Ascending aorta (tissue), 2 donors: ENCODE data around the gene CKS2. TPM values are rescaled to one million over a fixed set of nuclear protein-coding genes. Genes with fewer than 3 reads are reported as not detected.
"Not testable (repeated sequence)": the region's sequence is repeated elsewhere in the genome, so short reads cannot be mapped to it uniquely, and the experiment has no call there.

ENCODE experiments used
- DNase-seq, 2 donors: peaks; one replicate each; pipeline ENCODE4 v3.0.0-alpha.2; 2019; ENCODE audit warnings: low spot score in 2 of 2
- H3K27ac ChIP-seq, 2 donors: fragments of 200-600 bp; sonication (generic); one replicate each; pipeline ENCODE4 v1.5.1; 2016 to 2017; ENCODE audit warnings: mild to moderate bottlenecking in 1 of 2
- H3K27me3 ChIP-seq: fragments of 200-600 bp; sonication (generic); one replicate; pipeline ENCODE4 v1.5.1; 2017
- H3K36me3 ChIP-seq, 2 donors: fragments of 200-600 bp; sonication (generic); one replicate each; pipeline ENCODE4 v1.5.1; 2016
- H3K4me1 ChIP-seq, 2 donors: fragments of 200-600 bp; sonication (generic); one replicate each; pipeline ENCODE4 v1.5.1; 2016 to 2017; ENCODE audit warnings: mild to moderate bottlenecking in 1 of 2
- H3K4me3 ChIP-seq, 2 donors: fragments of 200-600 bp; sonication (generic); one replicate each; pipeline ENCODE4 v1.5.1; 2016 to 2017; ENCODE audit warnings: mild to moderate bottlenecking in 1 of 2
- H3K9me3 ChIP-seq, 2 donors: fragments of 200-600 bp; sonication (generic); one replicate each; pipeline ENCODE4 v1.5.1; 2016
- CTCF ChIP-seq, 3 experiments: fragments of 200-600 bp in 2 of 3; fragments of 450-650 bp in 1 of 3; sonication (generic) in 2 of 3; IDR thresholded peaks; one replicate each; pipeline ENCODE4 v1.5.1; 2016 to 2019; ENCODE audit warnings: antibody characterized with exemption in 3 of 3, mild to moderate bottlenecking in 1 of 3, moderate library complexity in 1 of 3
- intact Hi-C: fragments of 100-400 bp; cut with DNase I; formaldehyde crosslinking; loops from one replicate; pipeline ENCODE4 v1.15.1; 2023
- total RNA-seq: library from RNA; depleted of rRNA; stranded (reverse); fragments of >200 nt; gene quantifications from one replicate; pipeline ENCODE4 v1.1.0, GENCODE V29; 2016

The CKS2 gene
- total RNA-seq: not detected

DNA sequence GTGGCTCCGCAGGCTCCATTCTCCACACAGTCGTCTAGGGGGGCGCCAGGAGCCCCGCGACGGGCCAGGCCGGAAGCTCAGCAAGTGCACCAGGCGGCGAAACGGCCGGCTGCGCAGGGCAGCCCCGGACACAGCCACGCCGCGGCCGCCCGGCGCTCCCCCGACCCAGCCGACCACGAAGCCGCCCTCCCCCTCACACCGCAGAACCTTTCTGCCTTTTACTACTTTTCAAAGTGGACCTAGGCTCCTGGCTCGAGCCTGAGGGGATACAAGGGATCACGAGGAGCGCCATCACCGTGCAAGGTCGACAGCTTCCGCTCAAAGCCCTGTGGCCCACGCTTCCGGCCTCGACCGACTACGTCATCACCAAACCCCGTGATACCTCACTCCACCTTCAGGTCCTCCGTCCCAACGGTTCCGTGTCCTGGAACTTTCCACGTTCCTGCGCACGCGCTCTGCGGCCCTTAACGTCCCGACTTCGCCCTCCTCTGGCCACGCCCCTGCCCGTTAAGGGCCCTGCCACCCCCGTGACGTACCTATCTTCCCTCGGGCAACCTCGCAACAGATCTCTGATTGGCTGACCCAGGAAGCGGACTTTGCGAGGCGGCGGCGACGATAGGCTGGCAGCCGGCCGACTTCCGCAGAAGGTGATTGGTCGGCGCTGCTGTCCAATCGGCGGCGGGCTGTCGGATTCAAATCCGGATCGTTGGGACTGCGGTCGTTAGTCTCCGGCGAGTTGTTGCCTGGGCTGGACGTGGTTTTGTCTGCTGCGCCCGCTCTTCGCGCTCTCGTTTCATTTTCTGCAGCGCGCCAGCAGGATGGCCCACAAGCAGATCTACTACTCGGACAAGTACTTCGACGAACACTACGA lies at the start of gene CKS2:
Gene CKS2, plus strand, starts transcription at position 721 of the 871 bp plus-strand sequence. Its CDS starts 98 bp downstream, at position 819.
- intact Hi-C loops: loop anchor here (1.0 to 10.0 kb wide), 6 partner anchors 8 to 1336 kb away; partner anchors contain the start of genes CDK20, SECISBP2 and SPIN1
- TF ChIP-seq CTCF (IDR thresholded peaks at IDR 0.05): no peak

GRCh38 chr9:89273528-89274279 lies 37.3 kb upstream of the CKS2 start:
- no peak overlapping the region for H3K27ac ChIP-seq
- no peak for DNase-seq
- H3K36me3 ChIP-seq: no peaks in the 10 kb centered on the region
- no peaks in the 10 kb centered on the region for H3K4me1 ChIP-seq
- TF ChIP-seq CTCF (IDR thresholded peaks at IDR 0.05): no peak
- intact Hi-C loops: no loop called here
- H3K4me3 ChIP-seq: no peak overlapping the region
- no peaks in the 10 kb centered on the region for H3K27me3 ChIP-seq
- H3K9me3 ChIP-seq: peaks cover 15 to 34% of the 10 kb centered on the region in 2 donors

More for the DNA sequence above, at the start of gene CKS2:
- Histone ChIP-seq H3K27me3 (no peaks in the 10 kb centered on the region), H3K9me3 (no peaks in the 10 kb centered on the region), H3K27ac (peak within 1 kb of the TSS; percentile 100), H3K4me1 (peaks cover 3 to 11% of the 10 kb centered on the region in 2 donors), H3K4me3 (peak within 1 kb of the TSS; percentile 91), H3K36me3 (no peaks in the 10 kb centered on the region)
- peak; percentile 99 to 100 for DNase-seq

GRCh38 chr9:89274838-89275237 lies 36.2 kb upstream of the CKS2 start:
- no peaks in the 10 kb centered on the region for H3K27me3 ChIP-seq
- DNase-seq: no peak
- intact Hi-C loops: no loop called here

DNA sequence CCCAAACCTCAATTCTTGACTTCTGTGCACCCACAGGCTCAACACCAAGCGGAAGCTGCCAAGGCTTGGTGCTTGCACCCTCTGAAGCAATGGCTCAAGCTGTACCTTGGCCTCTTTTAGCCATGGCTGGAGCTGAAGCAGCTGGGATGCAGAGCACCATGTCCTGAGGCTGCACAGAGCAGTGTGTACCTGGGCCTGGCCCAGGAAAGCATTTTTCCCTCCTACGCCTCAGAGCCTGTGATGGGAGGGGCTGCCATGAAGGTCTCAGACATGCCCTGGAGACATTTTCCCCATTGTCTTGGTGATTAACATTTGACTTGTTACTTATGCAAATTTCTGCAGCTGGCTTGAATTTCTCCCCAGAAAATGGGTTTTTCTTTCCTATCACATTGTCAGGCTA lies 35.0 kb upstream of the CKS2 start:
- H3K4me1 ChIP-seq, H3K27ac ChIP-seq, H3K27me3 ChIP-seq, DNase-seq, H3K4me3 ChIP-seq, intact Hi-C loops, H3K36me3 ChIP-seq: not testable (repeated sequence)
- peaks cover 15 to 34% of the 10 kb centered on the region in 2 donors for H3K9me3 ChIP-seq

More at GRCh38 chr9:89274838-89275237, 36.2 kb upstream of the CKS2 start:
- Histone ChIP-seq H3K27ac (no peak overlapping the region), H3K4me1 (no peaks in the 10 kb centered on the region), H3K9me3 (peaks cover 15 to 34% of the 10 kb centered on the region in 2 donors), H3K36me3 (no peaks in the 10 kb centered on the region), H3K4me3 (no peak overlapping the region)
- no peak for TF ChIP-seq CTCF (IDR thresholded peaks at IDR 0.05)

- H3K36me3 ChIP-seq: no peaks in the 10 kb centered on the region
- no peaks in the 10 kb centered on the region for H3K27me3 ChIP-seq
- no peak for DNase-seq
- intact Hi-C loops: no loop called here
- no peaks in the 10 kb centered on the region for H3K4me1 ChIP-seq
- peaks cover 15 to 29% of the 10 kb centered on the region in 2 donors for H3K9me3 ChIP-seq
- no peak overlapping the region for H3K4me3 ChIP-seq
- no peak for TF ChIP-seq CTCF (IDR thresholded peaks at IDR 0.05)
- H3K27ac ChIP-seq: no peak overlapping the region
These were observed 34.0 kb upstream of the CKS2 start for GRCh38 chr9:89277043-89277442.

DNA sequence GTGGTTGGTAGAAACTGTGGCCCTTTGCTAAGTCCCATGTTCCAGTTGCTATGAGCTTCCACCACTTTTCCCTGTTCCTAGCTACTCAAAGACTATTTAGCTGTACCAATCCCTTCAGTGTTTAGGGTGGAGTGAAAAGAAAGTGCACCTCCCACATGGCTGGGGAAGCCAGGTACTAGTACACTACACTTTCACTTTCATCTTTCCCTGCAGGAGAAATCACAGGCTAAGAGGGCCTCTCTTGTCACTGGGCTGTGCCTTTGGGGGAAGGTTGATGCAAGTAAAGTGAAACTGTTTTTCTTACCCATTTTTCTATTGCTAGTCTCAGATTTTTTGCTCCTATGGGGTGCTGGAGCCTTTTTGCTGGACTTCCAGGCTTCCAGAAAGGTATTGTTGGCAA lies 33.5 kb upstream of the CKS2 start:
- Histone ChIP-seq H3K4me3 (no peak overlapping the region), H3K36me3 (no peaks in the 10 kb centered on the region), H3K27me3 (no peaks in the 10 kb centered on the region), H3K27ac (no peak overlapping the region), H3K9me3 (peaks cover 12 to 25% of the 10 kb centered on the region in 2 donors), H3K4me1 (no peaks in the 10 kb centered on the region)
- DNase-seq: no peak
- intact Hi-C loops: no loop called here
- no peak for TF ChIP-seq CTCF (IDR thresholded peaks at IDR 0.05)
